ENCODE data around the gene IFI6. TPM values are rescaled to one million over a fixed set of nuclear protein-coding genes. Genes with fewer than 3 reads are reported as not detected.
A peak's percentile ranks its signal among the peaks of the same experiment; 100 is the strongest.

IFI6 gene
- total and polyA plus RNA-seq, 2 of the 13 experiments (the other 11 are each of a cell fraction or from before 2014, with no cell fraction given) = 12.9 to 13.2 TPM

- TF ChIP-seq ZBTB33 (CRISPR knock-in tag; IDR thresholded peaks at IDR 0.05) (no peak), GFI1 (CRISPR knock-in tag; IDR thresholded peaks at IDR 0.05; ENCODE audit: borderline replicate concordance) (no peak), DMAP1 (CRISPR knock-in tag; IDR thresholded peaks at IDR 0.05) (no peak), ZNF264 (CRISPR knock-in tag; IDR thresholded peaks at IDR 0.05) (0 out of 2 replicates have a peak, but pooled peaks have one; percentile 28), NCOR1 (IDR thresholded peaks at IDR 0.05; ENCODE audit: borderline replicate concordance, low read length) (no peak), TSC22D2 (CRISPR knock-in tag; IDR thresholded peaks at IDR 0.05; ENCODE audit: borderline replicate concordance) (no peak), RARG (CRISPR knock-in tag; IDR thresholded peaks at IDR 0.05; ENCODE audit: low read depth) (no peak), ZNF710 (CRISPR knock-in tag; IDR thresholded peaks at IDR 0.05; ENCODE audit: borderline replicate concordance) (no peak), ZNF850 (CRISPR knock-in tag; conservative IDR thresholded peaks at IDR 0.05) (no peak), CSRNP1 (CRISPR knock-in tag; IDR thresholded peaks at IDR 0.05) (peak; percentile 60; the same call in 1 of the 2 replicates), ZBTB42 (CRISPR knock-in tag; IDR thresholded peaks at IDR 0.05) (no peak), NRL (CRISPR knock-in tag; IDR thresholded peaks at IDR 0.05; ENCODE audit: borderline replicate concordance) (no peak), ZNF790 (CRISPR knock-in tag; IDR thresholded peaks at IDR 0.05; ENCODE audit: borderline replicate concordance) (no peak), AKAP8 (CRISPR knock-in tag; IDR thresholded peaks at IDR 0.05) (no peak), ATF3 (CRISPR knock-in tag; IDR thresholded peaks at IDR 0.05) (no peak), ZMYM3 (CRISPR knock-in tag; IDR thresholded peaks at IDR 0.05) (no peak; the same call in 1 of the 2 replicates), ZNF101 (CRISPR knock-in tag; IDR thresholded peaks at IDR 0.05; ENCODE audit: borderline replicate concordance, low read depth) (no peak), CERS6 (CRISPR knock-in tag; IDR thresholded peaks at IDR 0.05) (no peak), ONECUT2 (CRISPR knock-in tag; IDR thresholded peaks at IDR 0.05) (no peak)
These were observed at the start of gene IFI6 (continued) for GRCh38 chr1:27671964-27672749.
